ENCODE data around the gene KRT4. TPM values are rescaled to one million over a fixed set of nuclear protein-coding genes. Genes with fewer than 3 reads are reported as not detected.

The KRT4 gene
- total RNA-seq, 1 experiment from 2014 or later: not detected

- Histone ChIP-seq H3K9ac (ENCODE audit: low read length) (no peak overlapping the region), H2AFZ (ENCODE audit: low read depth, low read length, poor library complexity, severe bottlenecking) (no peak overlapping the region), H3K79me2 (ENCODE audit: insufficient read depth, low read length) (no peaks in the 10 kb centered on the region), H3K27me3 (ENCODE audit: insufficient read depth, low read length) (peaks cover 15% of the 10 kb centered on the region; the same call in 1 of the 2 replicates), H3K27ac (ENCODE audit: low read depth, low read length) (no peak overlapping the region), H3K4me3 (replicated peaks in 1 of 2; ENCODE audit: low read depth in 1 of 2, low read length in 2 of 2) (no peak overlapping the region), H3K4me2 (ENCODE audit: low read length) (no peak overlapping the region), H4K20me1 (ENCODE audit: insufficient read depth) (no peaks in the 10 kb centered on the region), H3K9me2 (ENCODE audit: insufficient read depth) (no peaks in the 10 kb centered on the region), H3K36me3 (ENCODE audit: control insufficient read depth in 1 of 2, insufficient read depth in 2 of 2, low read length in 2 of 2) (no peaks in the 10 kb centered on the region), H3K9me3 (ENCODE audit: control insufficient read depth in 1 of 2, insufficient read depth in 1 of 2, low read depth in 1 of 2, low read length in 2 of 2) (no peaks in the 10 kb centered on the region), H3K4me1 (ENCODE audit: control insufficient read depth in 1 of 2, insufficient read depth in 2 of 2, low read length in 2 of 2) (peaks cover 0 to 5% of the 10 kb centered on the region in 2 experiments; a peak in 1 of 4 replicates)
- ChIA-PET RAD21 (ENCODE audit: low non-redundant PET in 1 of 2, low total read pairs in 2 of 2, uncharacterized antibody in 2 of 2, unreplicated experiment in 2 of 2) (no interaction called here), POLR2A (no interaction called here), CTCF (no interaction called here)
- DNase-seq (ENCODE audit: low read depth, low spot score) (no peak), ATAC-seq (no peak)
- intact Hi-C loops (cut with micrococcal nuclease): no loop called here
- no peak for TF ChIP-seq EZH2phosphoT487 (IDR thresholded peaks at IDR 0.05; ENCODE audit: borderline replicate concordance)
- no peak for TF ChIP-seq POLR2A (IDR thresholded peaks at IDR 0.05; ENCODE audit: borderline replicate concordance, extremely low read depth, insufficient read depth, insufficient read length)
- TF ChIP-seq JUND (IDR thresholded peaks at IDR 0.05): no peak
- TF ChIP-seq YY1 (IDR thresholded peaks at IDR 0.05; ENCODE audit: extremely low read depth, insufficient replicate concordance, low read depth, low read length): no peak
- no peak for TF ChIP-seq EGR1 (IDR thresholded peaks at IDR 0.05; ENCODE audit: low read depth)
- no peak for TF ChIP-seq SRF (IDR thresholded peaks at IDR 0.05; ENCODE audit: low read depth)
- no TSS peak for BruUV-seq (replicated peaks)
Observed at GRCh38 chr12:52771505-52771904, 42.4 kb downstream of the KRT4 start.

GRCh38 chr12:52771088-52771487 is 42.8 kb downstream of the KRT4 start:
- H2AFZ ChIP-seq (ENCODE audit: low read depth, low read length, poor library complexity, severe bottlenecking): no peak overlapping the region
- CTCF ChIA-PET: no interaction called here
- H3K9me3 ChIP-seq (ENCODE audit: control insufficient read depth in 1 of 2, insufficient read depth in 1 of 2, low read depth in 1 of 2, low read length in 2 of 2): no peaks in the 10 kb centered on the region
- RAD21 ChIA-PET (ENCODE audit: low non-redundant PET in 1 of 2, low total read pairs in 2 of 2, uncharacterized antibody in 2 of 2, unreplicated experiment in 2 of 2): no interaction called here
- H3K27ac ChIP-seq (ENCODE audit: low read depth, low read length): no peak overlapping the region
- POLR2A ChIA-PET: no interaction called here
- intact Hi-C loops (cut with micrococcal nuclease): no loop called here
- H3K4me3 ChIP-seq (replicated peaks in 1 of 2; ENCODE audit: low read depth in 1 of 2, low read length in 2 of 2): no peak overlapping the region
- TF ChIP-seq SIN3A (IDR thresholded peaks at IDR 0.05; ENCODE audit: low read depth) (no peak), JUND (IDR thresholded peaks at IDR 0.05) (no peak), CBX3 (IDR thresholded peaks at IDR 0.05; ENCODE audit: low read depth) (no peak), ZBTB33 (IDR thresholded peaks at IDR 0.05; ENCODE audit: extremely low read depth, insufficient replicate concordance, low read length) (no peak), SRF (IDR thresholded peaks at IDR 0.05; ENCODE audit: low read depth) (no peak), YY1 (IDR thresholded peaks at IDR 0.05; ENCODE audit: extremely low read depth, insufficient replicate concordance, low read depth, low read length) (no peak), POLR2A (IDR thresholded peaks at IDR 0.05; ENCODE audit: borderline replicate concordance, extremely low read depth, insufficient read depth, insufficient read length) (no peak), EGR1 (IDR thresholded peaks at IDR 0.05; ENCODE audit: low read depth) (no peak), SP1 (IDR thresholded peaks at IDR 0.05; ENCODE audit: low read depth) (no peak), ELF1 (IDR thresholded peaks at IDR 0.05; ENCODE audit: borderline replicate concordance, low read depth) (no peak), FOSL1 (IDR thresholded peaks at IDR 0.05; ENCODE audit: low read depth) (no peak)
- TF ChIP-seq, protein P1, sequence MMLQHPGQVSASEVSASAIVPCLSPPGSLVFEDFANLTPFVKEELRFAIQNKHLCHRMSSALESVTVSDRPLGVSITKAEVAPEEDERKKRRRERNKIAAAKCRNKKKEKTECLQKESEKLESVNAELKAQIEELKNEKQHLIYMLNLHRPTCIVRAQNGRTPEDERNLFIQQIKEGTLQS (IDR thresholded peaks at IDR 0.05): no peak
- no peak overlapping the region for H3K9ac ChIP-seq (ENCODE audit: low read length)
- peaks cover 0 to 5% of the 10 kb centered on the region in 2 experiments; a peak in 1 of 4 replicates for H3K4me1 ChIP-seq (ENCODE audit: control insufficient read depth in 1 of 2, insufficient read depth in 2 of 2, low read length in 2 of 2)
- H3K79me2 ChIP-seq (ENCODE audit: insufficient read depth, low read length): no peaks in the 10 kb centered on the region
- peaks cover 15% of the 10 kb centered on the region; the same call in 1 of the 2 replicates for H3K27me3 ChIP-seq (ENCODE audit: insufficient read depth, low read length)
- no peaks in the 10 kb centered on the region for H3K36me3 ChIP-seq (ENCODE audit: control insufficient read depth in 1 of 2, insufficient read depth in 2 of 2, low read length in 2 of 2)
- H3K9me2 ChIP-seq (ENCODE audit: insufficient read depth): no peaks in the 10 kb centered on the region
- no peaks in the 10 kb centered on the region for H4K20me1 ChIP-seq (ENCODE audit: insufficient read depth)
- BruUV-seq (replicated peaks): no TSS peak
- ATAC-seq (no peak), DNase-seq (ENCODE audit: low read depth, low spot score) (no peak)
- no peak overlapping the region for H3K4me2 ChIP-seq (ENCODE audit: low read length)
